OCI-LY1 (cell line): ENCODE results near the gene SYCE3.
"Not testable (repeated sequence)": the region's sequence is repeated elsewhere in the genome, so short reads cannot be mapped to it uniquely, and the experiment has no call there.

Experiments used
- H2AFZ ChIP-seq: fragments of 200-600 bp; sonication (generic), shearing (Covaris generic); 2 replicates; pipeline ENCODE4 v1.6.0; 2014; ENCODE audit warnings: antibody characterized with exemption, mild to moderate bottlenecking, low read length
- H3F3A ChIP-seq: fragments of 200-600 bp; sonication (generic), shearing (Covaris generic); 2 replicates; pipeline ENCODE4 v1.6.0; 2014; ENCODE audit warnings: mild to moderate bottlenecking, antibody characterized with exemption, low read length, moderate library complexity; ENCODE audit not compliant: insufficient read depth
- H3K27ac ChIP-seq: fragments of 200-600 bp; sonication (generic); 2 replicates; pipeline ENCODE4 v1.5.1; 2014; ENCODE audit warnings: low read length, mixed run types, mild to moderate bottlenecking, low read depth; ENCODE audit not compliant: poor library complexity, severe bottlenecking
- H3K27me3 ChIP-seq: fragments of 200-600 bp; sonication (generic); 2 replicates; pipeline ENCODE4 v1.6.0; 2014; ENCODE audit warnings: antibody characterized with exemption, mild to moderate bottlenecking, low read length, moderate library complexity; ENCODE audit not compliant: insufficient read depth
- H3K36me3 ChIP-seq: fragments of 200-600 bp; sonication (generic); 2 replicates; pipeline ENCODE4 v1.6.1; 2014; ENCODE audit warnings: mild to moderate bottlenecking, antibody characterized with exemption, low read length, moderate library complexity, mixed read lengths; ENCODE audit not compliant: insufficient read depth
- H3K4me1 ChIP-seq: fragments of 200-600 bp; sonication (generic); 2 replicates; pipeline ENCODE4 v1.5.1; 2014; ENCODE audit warnings: mild to moderate bottlenecking, low read length, moderate library complexity; ENCODE audit not compliant: insufficient read depth, severe bottlenecking
- H3K4me2 ChIP-seq: fragments of 200-600 bp; sonication (generic), shearing (Covaris generic); 2 replicates; pipeline ENCODE4 v1.6.1; 2014; ENCODE audit warnings: low read length
- H3K4me3 ChIP-seq: fragments of 200-600 bp; sonication (generic); 2 replicates; pipeline ENCODE4 v1.5.1; 2014; ENCODE audit warnings: low read length, low read depth, mild to moderate bottlenecking, mixed read lengths; ENCODE audit not compliant: poor library complexity, severe bottlenecking
- H3K79me2 ChIP-seq: fragments of 200-600 bp; shearing (Covaris generic); 2 replicates; pipeline ENCODE4 v1.6.1; 2016; ENCODE audit warnings: mixed run types, low read length, mixed read lengths; ENCODE audit not compliant: insufficient read depth
- H3K9ac ChIP-seq: fragments of 200-600 bp; sonication (generic), shearing (Covaris generic); 2 replicates; pipeline ENCODE4 v1.6.1; 2014; ENCODE audit warnings: mild to moderate bottlenecking, low read length, mixed read lengths
- H3K9me2 ChIP-seq: fragments of 200-600 bp; sonication (generic), shearing (Covaris generic); 2 replicates; pipeline ENCODE4 v1.6.1; 2014; ENCODE audit warnings: low read depth, mild to moderate bottlenecking, low read length, mixed read lengths
- H3K9me3 ChIP-seq: fragments of 200-600 bp; shearing (Covaris generic); 2 replicates; pipeline ENCODE4 v1.6.1; 2014; ENCODE audit warnings: low read length, mixed read lengths
- H4K20me1 ChIP-seq: fragments of 200-600 bp; sonication (generic), shearing (Covaris generic); 2 replicates; pipeline ENCODE4 v1.6.0; 2016; ENCODE audit warnings: mild to moderate bottlenecking, low read length; ENCODE audit not compliant: insufficient read depth
- CTCF ChIP-seq: fragments of 200-600 bp; sonication (generic), shearing (Covaris generic); IDR thresholded peaks from 2 replicates; pipeline ENCODE4 v1.5.1; 2017; ENCODE audit warnings: mild to moderate bottlenecking, antibody characterized with exemption, low read length, moderate library complexity, mixed read lengths
- EZH2 ChIP-seq: fragments of 200-600 bp; sonication (generic), shearing (Covaris generic); IDR thresholded peaks from 2 replicates; pipeline ENCODE4 v1.8.0; 2017; ENCODE audit warnings: borderline replicate concordance, mixed run types, mild to moderate bottlenecking, antibody characterized with exemption, low read length, moderate library complexity, mixed read lengths

The SYCE3 gene

DNA sequence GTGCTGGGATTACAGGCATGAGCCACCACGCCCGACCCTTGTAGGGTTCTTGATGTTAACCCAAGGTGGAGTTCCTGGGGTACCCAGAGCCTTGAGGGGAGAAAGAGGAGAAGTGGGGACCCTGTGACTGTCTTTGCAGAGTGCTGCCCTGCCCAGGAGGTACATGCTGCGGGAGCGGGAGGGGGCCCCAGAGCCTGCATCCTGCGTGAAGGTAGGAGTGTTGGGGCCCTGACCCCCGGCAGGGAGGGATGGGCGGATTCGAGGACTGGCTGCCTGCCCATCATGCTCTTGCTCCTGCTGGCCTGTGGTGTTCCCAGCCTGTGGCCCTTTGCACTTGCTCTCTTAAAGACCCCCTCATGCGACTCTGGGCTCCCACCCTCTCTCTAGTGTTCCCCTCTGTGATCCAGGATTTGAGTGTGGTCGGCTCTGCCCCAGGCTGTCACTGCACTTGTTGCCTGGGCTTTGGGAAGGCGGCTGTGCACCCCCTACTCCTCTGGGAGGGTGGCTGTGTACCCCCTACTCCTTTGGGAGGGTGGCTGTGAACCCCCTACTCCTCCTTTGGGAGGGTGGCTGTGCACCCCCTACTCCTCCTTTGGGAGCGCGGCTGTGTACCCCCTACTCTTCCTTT, 41.8 kb downstream of the SYCE3 start:
- Histone ChIP-seq H3K36me3 (peaks cover 85% of the 10 kb centered on the region), H3K4me2 (no peak overlapping the region), H3K79me2 (no peaks in the 10 kb centered on the region), H2AFZ (no peak overlapping the region), H3K4me3 (no peak overlapping the region), H3K4me1 (peaks cover 18% of the 10 kb centered on the region), H3K27me3 (no peaks in the 10 kb centered on the region), H4K20me1 (no peaks in the 10 kb centered on the region), H3K27ac (no peak overlapping the region), H3F3A (no peaks in the 10 kb centered on the region), H3K9me3 (no peaks in the 10 kb centered on the region), H3K9me2 (no peaks in the 10 kb centered on the region), H3K9ac (no peak overlapping the region)
- TF ChIP-seq EZH2 (no peak), CTCF (no peak)

DNA sequence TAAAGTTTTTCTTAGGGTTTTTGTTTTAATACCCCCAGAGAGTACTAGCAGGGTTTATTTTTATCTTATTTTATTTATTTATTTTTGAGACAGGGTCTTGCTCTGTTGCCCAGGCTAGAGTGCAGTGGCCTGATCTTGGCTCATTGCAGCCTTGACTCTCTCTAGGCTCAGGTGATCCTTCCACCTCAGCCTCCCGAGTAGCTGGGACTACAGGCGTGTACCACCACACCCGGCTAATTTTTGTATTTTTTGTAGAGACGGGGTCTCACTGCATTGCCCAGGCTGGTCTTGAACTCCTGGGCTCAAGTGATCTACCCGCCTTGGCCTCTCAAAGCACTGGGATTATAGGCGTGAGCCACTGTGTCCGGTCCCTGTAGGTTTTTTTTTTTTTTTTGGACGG, 42.5 kb downstream of the SYCE3 start:
- H3K79me2 ChIP-seq, H3K9me2 ChIP-seq, H4K20me1 ChIP-seq, H3K4me2 ChIP-seq, H3K9ac ChIP-seq, H3F3A ChIP-seq, H3K4me3 ChIP-seq, H3K27ac ChIP-seq, H2AFZ ChIP-seq, H3K9me3 ChIP-seq, H3K27me3 ChIP-seq: not testable (repeated sequence)
- Histone ChIP-seq H3K36me3 (peaks cover 85% of the 10 kb centered on the region), H3K4me1 (peaks cover 18% of the 10 kb centered on the region)

DNA sequence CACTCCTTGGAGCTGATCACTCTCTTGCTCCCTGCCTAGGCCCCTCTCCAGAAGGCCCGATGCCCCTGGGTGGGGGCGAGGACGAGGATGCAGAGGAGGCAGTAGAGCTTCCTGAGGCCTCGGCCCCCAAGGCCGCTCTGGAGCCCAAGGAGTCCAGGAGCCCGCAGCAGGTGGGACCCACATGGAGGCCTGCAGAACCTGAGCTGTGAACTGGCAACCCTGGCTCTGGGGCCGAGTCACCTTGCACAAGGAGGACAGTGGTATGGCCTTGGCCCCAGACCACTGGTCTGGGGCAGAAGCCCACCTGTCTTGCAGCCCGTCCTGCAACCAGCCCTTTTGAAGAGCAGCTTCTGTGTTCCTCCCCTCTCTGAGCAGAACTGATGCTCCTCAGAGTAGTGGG, 43.6 kb downstream of the SYCE3 start:
- no peaks in the 10 kb centered on the region for H3F3A ChIP-seq
- peaks cover 9% of the 10 kb centered on the region for H3K4me1 ChIP-seq
- H3K9ac ChIP-seq = no peak overlapping the region
- H3K4me3 ChIP-seq = no peak overlapping the region
- peaks cover 10% of the 10 kb centered on the region for H3K79me2 ChIP-seq
- no peak overlapping the region for H2AFZ ChIP-seq
- TF ChIP-seq EZH2 (no peak), CTCF (no peak)
- H3K27ac ChIP-seq = no peak overlapping the region
- no peaks in the 10 kb centered on the region for H3K9me2 ChIP-seq
- H3K9me3 ChIP-seq = no peaks in the 10 kb centered on the region
- no peaks in the 10 kb centered on the region for H4K20me1 ChIP-seq
- H3K36me3 ChIP-seq = peaks cover 87% of the 10 kb centered on the region
- no peaks in the 10 kb centered on the region for H3K27me3 ChIP-seq
- H3K4me2 ChIP-seq = no peak overlapping the region

GRCh38 chr22:50518606-50519005, 44.1 kb downstream of the SYCE3 start:
- Histone ChIP-seq H3K79me2 (peaks cover 15% of the 10 kb centered on the region), H3K27me3 (no peaks in the 10 kb centered on the region), H3K4me2 (no peak overlapping the region), H3K9ac (no peak overlapping the region), H3K4me3 (no peak overlapping the region), H3K9me3 (no peaks in the 10 kb centered on the region), H3K4me1 (peaks cover 4% of the 10 kb centered on the region), H3F3A (no peaks in the 10 kb centered on the region), H3K36me3 (peaks cover 83% of the 10 kb centered on the region), H4K20me1 (no peaks in the 10 kb centered on the region), H3K9me2 (no peaks in the 10 kb centered on the region), H2AFZ (no peak overlapping the region), H3K27ac (no peak overlapping the region)
- no peak for TF ChIP-seq CTCF
- no peak for TF ChIP-seq EZH2
